Measurements from ENCODE around the gene ASS1.
"Not testable (repeated sequence)": the region's sequence is repeated elsewhere in the genome, so short reads cannot be mapped to it uniquely, and the experiment has no call there.

The ASS1 gene

DNA sequence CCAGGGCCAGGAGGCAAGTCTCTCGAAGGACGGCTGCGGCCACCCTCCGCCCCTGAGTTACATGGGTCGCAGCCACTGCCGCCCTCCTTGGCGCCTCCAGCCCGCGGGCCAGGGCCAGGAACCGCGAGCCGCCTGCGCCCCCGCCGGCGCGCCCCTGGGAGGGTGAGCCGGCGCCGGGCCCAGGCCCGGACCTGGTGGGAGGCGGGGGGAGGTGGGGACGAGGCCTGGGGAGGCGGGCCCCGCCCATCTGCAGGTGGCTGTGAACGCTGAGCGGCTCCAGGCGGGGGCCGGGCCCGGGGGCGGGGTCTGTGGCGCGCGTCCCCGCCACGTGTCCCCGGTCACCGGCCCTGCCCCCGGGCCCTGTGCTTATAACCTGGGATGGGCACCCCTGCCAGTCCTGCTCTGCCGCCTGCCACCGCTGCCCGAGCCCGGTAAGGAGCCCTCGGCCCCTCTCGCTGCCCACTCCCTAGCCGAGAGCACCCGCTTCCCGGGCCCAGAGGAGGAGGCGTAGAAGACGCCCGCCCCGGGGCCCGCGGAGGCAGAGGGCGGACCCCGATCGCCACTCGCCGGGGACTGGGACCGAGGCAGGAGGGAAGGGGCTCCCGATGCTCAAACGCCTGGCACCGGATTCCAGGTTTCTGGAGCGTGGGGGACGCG, at the start of gene ASS1:
TSS of gene ASS1 (plus strand) at position 397 of the 657 bp plus-strand sequence. CDS start 7,268 bp downstream, outside the sequence.
- DNase-seq (ENCODE audit: low spot score), result no peak

DNA sequence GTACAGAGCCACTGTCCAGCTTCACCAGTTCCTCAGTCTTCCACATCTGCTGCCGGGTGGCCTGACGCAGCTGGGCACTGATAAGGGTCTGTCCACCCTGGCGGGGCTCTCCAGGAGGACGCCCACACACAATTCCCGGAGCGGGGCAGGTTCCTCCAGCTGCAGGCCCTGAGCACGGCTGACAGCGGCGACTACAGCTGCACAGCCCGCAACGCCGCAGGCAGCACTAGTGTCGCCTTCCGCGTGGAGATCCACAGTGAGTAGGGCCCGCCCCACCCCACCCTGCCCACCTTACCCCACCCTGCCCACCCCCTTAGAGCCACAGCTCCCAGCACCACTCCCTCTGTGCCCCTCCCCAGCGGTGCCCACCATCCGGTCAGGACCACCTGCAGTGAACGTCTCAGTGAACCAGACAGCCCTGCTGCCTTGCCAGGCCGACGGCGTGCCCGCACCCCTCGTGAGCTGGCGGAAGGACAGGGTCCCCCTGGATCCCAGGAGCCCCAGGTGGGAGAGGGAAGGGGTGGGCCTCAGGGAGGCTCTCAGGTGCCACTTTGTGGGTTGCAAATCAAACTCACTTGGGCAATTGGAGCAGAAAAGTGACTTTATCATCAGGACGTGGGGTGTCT, 48.8 kb upstream of the ASS1 start:
- no peak for DNase-seq (ENCODE audit: low spot score)

DNA sequence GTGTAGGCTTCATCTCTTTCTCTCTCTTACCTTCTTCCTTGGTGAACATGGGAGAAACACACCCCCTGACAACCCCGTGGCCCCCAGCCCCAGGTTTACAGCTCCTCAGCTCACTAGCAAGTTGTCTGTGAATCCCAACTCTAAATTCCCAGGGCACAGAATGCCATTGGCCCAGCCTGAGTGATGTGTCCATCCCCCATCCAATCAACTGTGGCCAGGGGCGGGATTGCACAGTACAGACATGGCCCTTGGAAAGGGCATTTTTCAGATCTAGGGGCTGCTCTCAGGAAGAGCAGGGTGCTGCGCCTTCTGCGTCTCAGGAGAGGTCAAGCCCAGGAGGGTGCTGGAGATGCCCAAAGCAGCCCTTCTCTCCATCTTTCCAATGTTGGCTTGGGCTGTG, 48.2 kb upstream of the ASS1 start:
- DNase-seq (ENCODE audit: low spot score), result no peak

- DNase-seq (ENCODE audit: low spot score), result no peak
Measured at GRCh38 chr9:130398487-130399240, 46.1 kb upstream of the ASS1 start.

DNA sequence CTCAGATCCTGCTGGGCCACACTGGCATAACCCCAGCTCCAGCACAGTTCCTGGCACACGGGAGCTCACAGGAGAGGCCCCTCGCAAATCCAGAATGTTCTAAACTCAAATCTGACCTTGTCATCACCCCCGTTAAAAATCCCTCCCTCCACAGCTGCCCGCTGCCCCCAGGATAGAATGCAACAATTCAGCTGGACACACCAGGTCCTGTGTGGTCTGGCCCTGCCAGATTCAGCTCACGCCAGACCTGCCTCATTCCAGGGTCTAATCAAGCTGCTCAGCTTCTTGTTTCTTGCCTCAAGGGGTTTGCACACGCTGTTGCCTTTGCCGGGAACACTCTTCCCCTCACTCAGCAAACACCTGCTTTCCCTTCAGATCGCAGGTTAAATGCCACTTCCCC, 45.0 kb upstream of the ASS1 start:
- no peak for DNase-seq (ENCODE audit: low spot score)

DNA sequence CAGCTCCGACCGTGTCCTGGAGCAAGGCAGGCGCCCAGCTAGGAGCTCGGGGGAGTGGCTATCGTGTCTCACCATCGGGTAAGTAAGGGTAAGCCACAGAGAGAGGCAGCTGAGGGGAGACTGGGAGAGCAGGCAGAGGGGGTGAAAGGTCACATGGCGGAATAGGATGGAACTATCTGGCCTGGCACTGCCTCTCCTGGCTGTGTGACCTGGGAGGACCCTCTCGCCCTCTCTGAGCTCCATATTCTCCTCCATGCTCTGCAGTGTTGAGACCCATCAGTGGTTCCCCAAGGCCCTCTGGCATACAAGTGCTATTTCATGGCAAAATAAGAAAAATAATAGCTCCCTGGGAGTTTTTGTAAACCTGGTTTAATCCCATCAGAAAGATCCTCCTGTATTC, 43.9 kb upstream of the ASS1 start:
- DNase-seq (ENCODE audit: low spot score), result no peak

- not testable (repeated sequence) for DNase-seq (ENCODE audit: low spot score)
Measured at GRCh38 chr9:130401742-130402141, 43.0 kb upstream of the ASS1 start.

GRCh38 chr9:130402243-130402642, 42.5 kb upstream of the ASS1 start:
- DNase-seq (ENCODE audit: low spot score), result no peak

DNA sequence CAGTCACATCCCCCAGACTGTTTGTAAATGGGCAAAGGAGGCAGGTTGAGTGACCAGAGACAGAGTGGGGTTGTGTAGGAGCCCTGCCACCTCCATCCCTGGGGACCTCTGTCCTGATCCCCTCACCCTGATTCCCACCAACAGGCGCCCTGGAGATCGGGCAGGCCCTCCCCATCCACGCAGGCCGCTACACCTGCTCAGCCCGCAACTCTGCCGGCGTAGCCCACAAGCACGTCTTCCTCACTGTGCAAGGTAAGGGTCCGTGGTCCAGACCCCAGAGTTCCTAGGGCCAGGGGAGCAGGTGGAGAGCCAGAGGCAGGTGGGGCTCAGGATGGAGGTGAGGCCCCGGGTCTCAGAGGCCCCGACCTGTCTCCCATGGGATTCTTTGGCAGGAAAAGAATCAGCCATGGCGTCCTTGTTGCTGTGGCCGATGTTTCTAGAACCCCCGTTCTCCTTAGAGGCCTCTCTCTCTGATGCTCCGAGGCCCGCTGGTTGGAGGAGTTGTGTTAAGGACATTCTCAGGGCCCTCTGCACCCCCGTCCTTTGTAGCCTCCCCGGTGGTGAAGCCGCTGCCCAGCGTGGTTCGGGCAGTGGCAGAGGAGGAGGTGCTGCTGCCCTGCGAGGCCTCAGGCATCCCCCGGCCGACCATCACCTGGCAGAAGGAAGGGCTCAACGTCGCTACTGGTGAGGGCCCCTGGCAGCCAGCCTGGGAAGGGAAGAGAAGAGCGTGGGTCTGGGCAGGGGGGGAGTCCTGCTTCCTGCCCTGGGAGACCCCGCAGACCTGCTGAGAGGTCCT, 41.9 kb upstream of the ASS1 start:
- no peak for DNase-seq (ENCODE audit: low spot score)

- no peak for DNase-seq (ENCODE audit: low spot score)
Measured at GRCh38 chr9:130405657-130406257, 39.0 kb upstream of the ASS1 start.

- DNase-seq (ENCODE audit: low spot score), result no peak
Measured at GRCh38 chr9:130406278-130406895, 38.4 kb upstream of the ASS1 start.

GRCh38 chr9:130407916-130408663, 36.7 kb upstream of the ASS1 start:
- DNase-seq (ENCODE audit: low spot score), result no peak

DNA sequence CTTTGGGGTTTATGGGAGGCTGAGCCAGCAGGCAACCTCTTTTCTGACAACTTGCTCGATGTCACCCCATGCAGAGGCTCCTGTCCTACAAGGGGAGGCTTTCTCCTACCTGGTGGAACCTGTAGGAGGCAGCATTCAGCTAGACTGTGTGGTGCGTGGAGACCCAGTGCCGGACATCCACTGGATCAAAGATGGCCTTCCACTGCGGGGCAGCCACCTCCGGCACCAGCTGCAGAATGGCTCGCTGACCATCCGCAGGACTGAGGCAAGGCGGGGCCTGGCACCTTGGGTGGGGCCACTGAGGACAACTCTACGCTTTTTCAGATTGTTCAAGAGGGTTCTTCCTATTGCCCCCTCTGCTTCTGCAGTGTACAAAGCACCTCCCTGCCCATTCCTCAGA, 36.1 kb upstream of the ASS1 start:
- no peak for DNase-seq (ENCODE audit: low spot score)

DNA sequence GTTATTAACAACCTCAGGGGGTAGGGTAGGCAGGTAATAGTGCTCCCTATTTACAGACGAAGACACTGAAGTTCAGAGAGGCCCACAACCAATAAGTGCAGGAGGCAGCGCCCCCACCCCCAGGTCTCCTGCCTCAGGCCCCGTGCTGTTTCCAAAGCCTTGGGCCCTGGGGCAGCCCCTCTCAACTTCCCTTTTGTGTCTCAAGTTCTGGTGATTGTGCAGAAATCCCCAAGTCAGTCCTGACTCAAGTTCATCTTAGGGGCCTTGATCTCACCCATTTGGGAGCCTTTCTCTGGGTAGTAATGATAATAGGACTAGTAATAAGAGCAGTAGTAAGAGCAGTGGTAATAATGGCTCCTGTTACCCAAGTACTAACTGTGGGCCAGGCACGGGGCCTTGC, 35.5 kb upstream of the ASS1 start:
- DNase-seq (ENCODE audit: low spot score), result no peak

DNA sequence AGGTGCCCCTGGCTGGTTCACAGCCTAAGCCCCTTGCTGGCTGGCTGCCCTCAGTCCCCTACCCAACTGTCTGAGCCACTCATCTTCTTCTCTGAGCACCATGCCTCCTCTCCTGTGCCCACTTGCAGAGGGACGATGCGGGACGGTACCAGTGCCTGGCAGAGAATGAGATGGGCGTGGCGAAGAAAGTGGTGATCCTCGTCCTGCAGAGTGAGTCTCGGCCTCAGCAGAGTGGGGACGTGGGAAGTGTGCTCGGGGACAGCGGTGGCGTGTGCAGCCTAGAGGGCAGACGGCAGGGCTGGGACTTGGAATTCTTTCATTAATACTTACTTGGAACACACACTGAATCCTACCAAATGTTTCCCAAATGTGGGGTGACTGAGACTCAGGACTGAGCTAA, 34.3 kb upstream of the ASS1 start:
- DNase-seq (ENCODE audit: low spot score), result no peak

GRCh38 chr9:130411566-130411915, 33.2 kb upstream of the ASS1 start:
- DNase-seq (ENCODE audit: low spot score), result no peak

DNA sequence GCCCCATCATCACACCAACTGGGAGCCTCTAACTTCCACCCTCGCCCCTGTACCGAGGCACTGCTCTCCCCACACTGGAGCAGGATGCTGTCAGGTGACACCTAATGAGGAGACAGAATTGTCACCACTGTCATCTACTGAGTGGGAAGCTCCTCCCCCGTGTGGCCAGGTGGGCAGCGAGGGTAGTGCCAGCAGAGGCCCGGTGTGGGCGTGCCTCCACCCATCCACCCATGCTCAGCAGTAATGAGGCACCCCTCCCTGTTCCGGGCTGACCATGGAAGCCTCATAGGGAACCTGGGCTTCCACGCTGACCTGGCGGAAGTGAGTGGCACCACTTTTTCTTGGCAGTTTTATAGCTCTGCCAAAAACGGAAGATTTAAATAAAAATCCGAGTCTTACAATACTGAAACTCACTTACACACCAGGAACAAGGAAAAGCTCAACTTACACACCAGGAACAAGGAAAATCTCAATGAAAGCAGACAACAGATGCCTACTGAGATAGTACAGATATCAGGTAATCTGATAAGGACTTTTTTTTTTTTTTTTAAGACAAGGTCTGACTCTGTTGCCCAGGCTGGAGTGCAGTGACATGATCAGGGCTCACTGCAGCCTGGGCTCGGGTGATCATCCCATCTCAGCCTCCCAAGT, 30.6 kb upstream of the ASS1 start:
- no peak for DNase-seq (ENCODE audit: low spot score)

- no peak for DNase-seq (ENCODE audit: low spot score)
Measured at GRCh38 chr9:130414910-130415746, 29.6 kb upstream of the ASS1 start.

DNA sequence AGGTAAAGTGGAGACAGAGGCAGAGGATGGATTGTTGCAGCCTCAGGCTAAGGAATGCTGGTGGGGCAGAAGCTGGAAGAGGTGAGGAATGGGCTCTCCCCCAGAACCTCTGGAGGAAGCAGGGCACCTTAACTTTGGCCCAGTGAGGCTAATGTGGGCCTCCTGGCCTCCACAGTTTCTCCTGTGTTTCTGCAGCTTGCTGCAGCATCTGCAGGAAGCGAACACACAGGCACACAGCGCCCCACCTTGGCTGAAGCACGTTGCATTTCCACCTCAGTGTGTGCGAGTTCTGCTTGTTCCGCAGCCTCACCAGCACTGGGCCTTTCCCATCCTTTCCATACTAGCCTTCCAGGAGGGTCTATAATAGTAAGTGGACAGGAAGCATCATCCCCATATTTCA, 27.2 kb upstream of the ASS1 start:
- no peak for DNase-seq (ENCODE audit: low spot score)

- DNase-seq (ENCODE audit: low spot score), result no peak
Measured at GRCh38 chr9:130418776-130419175, 26.0 kb upstream of the ASS1 start.
